ENCODE data around the gene CACFD1. TPM values are rescaled to one million over a fixed set of nuclear protein-coding genes. Genes with fewer than 3 reads are reported as not detected.

CACFD1 gene
- total RNA-seq, 1 donor from 2014 or later, result 9.1 TPM

DNA sequence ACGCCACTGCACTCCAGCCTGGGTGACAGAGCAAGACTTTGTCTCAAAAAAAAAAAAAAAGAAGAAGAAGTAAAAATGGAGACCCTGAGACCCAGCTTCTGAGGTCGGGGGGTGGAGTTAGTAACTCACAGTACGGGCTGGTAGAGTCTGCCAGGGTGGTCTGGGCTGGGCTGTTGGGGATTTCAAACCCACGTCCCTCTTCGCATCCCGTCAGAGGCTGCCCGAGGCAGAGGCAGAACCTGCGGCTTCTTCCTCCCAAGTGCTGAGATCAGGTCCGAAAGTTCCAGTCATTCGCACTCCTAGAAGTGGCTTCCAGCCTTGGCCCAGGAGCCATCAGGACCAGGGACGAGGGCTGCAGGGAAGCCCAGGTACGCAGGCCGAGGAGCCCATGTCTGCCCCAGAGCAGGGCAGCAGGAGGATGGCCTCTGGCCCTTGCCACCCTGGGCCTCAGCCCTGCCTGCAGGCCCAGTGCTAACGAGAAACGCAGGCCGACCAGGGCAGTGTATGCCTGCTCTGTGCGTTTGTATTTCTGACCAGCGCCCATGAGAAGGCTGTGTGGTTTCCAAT, 29.0 kb downstream of the CACFD1 start:
- H3K27me3 ChIP-seq, result no peaks in the 10 kb centered on the region
- DNase-seq (ENCODE audit: extremely low spot score in 2 of 2), result no peak
- no peaks in the 10 kb centered on the region for H3K9me3 ChIP-seq
- no peak overlapping the region for H3K27ac ChIP-seq
- TF ChIP-seq, protein P1, sequence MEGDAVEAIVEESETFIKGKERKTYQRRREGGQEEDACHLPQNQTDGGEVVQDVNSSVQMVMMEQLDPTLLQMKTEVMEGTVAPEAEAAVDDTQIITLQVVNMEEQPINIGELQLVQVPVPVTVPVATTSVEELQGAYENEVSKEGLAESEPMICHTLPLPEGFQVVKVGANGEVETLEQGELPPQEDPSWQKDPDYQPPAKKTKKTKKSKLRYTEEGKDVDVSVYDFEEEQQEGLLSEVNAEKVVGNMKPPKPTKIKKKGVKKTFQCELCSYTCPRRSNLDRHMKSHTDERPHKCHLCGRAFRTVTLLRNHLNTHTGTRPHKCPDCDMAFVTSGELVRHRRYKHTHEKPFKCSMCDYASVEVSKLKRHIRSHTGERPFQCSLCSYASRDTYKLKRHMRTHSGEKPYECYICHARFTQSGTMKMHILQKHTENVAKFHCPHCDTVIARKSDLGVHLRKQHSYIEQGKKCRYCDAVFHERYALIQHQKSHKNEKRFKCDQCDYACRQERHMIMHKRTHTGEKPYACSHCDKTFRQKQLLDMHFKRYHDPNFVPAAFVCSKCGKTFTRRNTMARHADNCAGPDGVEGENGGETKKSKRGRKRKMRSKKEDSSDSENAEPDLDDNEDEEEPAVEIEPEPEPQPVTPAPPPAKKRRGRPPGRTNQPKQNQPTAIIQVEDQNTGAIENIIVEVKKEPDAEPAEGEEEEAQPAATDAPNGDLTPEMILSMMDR (IDR thresholded peaks at IDR 0.05), result no peak
- no peak for TF ChIP-seq POLR2A (IDR thresholded peaks at IDR 0.05)
- H3K36me3 ChIP-seq, result no peaks in the 10 kb centered on the region
- no peak overlapping the region for H3K4me3 ChIP-seq
- intact Hi-C loops (cut with DNase I), result no loop called here
- H3K4me1 ChIP-seq, result peaks cover 11% of the 10 kb centered on the region

DNA sequence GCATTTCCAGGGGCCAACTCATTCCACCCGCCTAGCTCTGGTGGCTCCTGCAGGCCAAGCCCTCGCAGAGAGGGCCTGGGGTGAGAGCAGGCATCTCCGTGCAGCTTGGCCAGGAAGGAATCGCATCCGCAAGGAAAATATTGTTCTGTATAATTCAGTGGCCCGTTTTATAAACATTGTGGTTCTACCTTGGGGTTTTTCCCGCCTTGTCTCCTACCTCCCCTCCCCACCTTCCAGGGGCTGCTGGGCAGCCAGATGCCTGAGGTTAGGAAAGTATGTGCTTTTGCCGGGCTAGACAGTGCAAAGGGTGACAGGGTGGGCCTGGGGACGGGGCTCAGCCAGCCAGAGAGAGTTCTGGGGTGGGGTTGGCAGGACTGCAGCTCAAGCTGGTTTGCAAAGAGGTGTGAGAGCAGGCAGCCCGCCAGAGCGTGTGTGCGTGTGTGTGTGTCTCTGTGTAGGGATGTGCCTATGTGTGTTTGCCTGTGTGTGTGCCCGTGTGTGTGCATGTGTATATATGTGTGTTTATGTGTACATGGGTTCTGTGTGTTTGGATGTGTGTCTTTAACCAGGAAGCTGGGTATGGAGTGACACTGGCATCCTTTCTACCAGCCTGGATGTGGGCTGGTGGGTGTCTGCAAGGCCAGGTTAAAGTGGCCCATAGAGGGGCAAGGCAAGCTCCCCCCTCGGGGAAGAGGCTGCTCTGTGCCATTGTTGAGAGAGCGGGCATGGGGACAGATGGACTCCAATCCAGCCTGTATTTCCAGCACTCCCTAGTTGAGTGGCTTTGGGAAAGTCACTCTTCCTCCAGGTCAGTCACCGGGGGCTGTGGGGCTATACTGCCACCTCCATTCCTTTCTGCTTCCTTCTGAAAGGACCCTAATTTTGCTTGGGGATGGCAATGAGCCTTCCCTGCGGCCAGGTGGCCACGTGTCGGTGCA, 29.7 kb downstream of the CACFD1 start:
- Histone ChIP-seq H3K27me3 (no peaks in the 10 kb centered on the region), H3K36me3 (no peaks in the 10 kb centered on the region), H3K9me3 (no peaks in the 10 kb centered on the region), H3K4me1 (peaks cover 11% of the 10 kb centered on the region), H3K27ac (no peak overlapping the region), H3K4me3 (no peak overlapping the region)
- TF ChIP-seq, protein P1 (IDR thresholded peaks at IDR 0.05), result no peak
- intact Hi-C loops (cut with DNase I), result no loop called here
- DNase-seq (ENCODE audit: extremely low spot score in 2 of 2), result no peak

DNA sequence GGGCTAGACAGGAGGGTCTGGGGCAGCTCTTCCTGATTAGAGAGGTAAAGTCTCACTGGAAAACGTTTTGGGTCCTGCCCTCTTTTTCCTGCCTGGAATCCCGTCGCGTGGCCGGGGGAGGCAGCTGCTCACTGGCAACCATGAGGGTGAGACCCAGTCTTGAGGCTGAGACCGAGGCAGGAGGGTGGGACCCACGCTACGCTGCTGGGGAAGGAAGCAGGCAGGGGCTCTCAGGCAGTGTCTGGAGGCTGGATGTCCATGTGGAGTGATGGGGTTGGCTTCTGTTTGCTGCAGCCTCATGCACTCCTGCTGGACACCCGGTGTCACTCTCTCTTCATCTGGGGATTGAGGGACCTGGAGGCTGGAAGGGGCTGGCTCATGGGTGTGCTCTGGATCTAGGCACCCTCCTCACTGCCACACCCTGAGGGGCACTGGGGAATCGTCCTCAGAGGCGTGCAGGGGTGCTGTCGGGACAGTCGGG, 30.5 kb downstream of the CACFD1 start:
- Histone ChIP-seq H3K4me3 (no peak overlapping the region), H3K9me3 (no peaks in the 10 kb centered on the region), H3K4me1 (peaks cover 11% of the 10 kb centered on the region), H3K27me3 (no peaks in the 10 kb centered on the region), H3K27ac (no peak overlapping the region), H3K36me3 (no peaks in the 10 kb centered on the region)
- no peak for DNase-seq (ENCODE audit: extremely low spot score in 2 of 2)
- intact Hi-C loops (cut with DNase I), result no loop called here
- TF ChIP-seq POLR2AphosphoS5 (IDR thresholded peaks at IDR 0.05; ENCODE audit: insufficient read depth in 1 of 2, low read depth in 1 of 2), result no peak
- TF ChIP-seq POLR2A (IDR thresholded peaks at IDR 0.05), result no peak
- TF ChIP-seq, protein P1 (IDR thresholded peaks at IDR 0.05), result no peak

DNA sequence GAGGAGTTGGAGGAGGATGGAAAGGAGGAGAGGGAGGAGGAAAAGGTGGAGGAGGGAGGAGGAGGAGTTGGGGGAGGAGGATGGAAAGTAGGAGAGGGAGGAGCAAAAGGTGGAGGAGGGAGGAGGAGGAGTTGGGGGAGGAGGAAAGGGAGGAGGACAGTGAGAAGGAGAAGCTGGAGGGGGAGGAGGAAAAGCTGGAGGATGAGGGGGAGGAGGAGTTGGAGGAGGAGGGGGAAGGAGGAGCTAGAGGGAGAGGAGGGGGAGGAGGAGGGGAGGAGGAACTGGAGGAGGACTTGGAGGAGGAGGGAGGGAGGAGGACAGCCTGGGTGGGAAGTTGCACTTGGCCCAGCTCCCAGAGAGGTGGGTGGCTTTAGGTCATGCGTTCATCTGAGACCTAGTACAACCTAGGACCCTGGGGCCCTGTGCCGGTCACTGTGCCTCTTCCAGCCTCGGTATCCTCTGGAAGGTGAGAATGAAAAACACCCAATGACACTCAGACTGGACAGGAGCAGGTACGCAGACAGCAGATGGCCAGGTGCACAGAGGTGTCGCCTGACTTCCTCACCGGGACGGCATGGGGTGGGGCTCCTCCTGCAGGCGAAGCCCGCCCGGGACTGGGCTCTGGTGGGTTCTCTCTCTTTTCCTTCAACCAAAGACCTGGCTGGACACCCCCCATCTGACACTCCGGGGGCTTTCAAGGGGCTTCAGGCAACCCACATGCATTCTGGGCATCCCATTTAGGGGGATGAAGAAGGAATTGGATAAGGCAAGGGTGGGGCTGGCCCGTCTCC, 31.3 kb downstream of the CACFD1 start:
- no peaks in the 10 kb centered on the region for H3K36me3 ChIP-seq
- intact Hi-C loops (cut with DNase I), result no loop called here
- TF ChIP-seq POLR2A (IDR thresholded peaks at IDR 0.05) (no peak), POLR2AphosphoS5 (IDR thresholded peaks at IDR 0.05; ENCODE audit: insufficient read depth in 1 of 2, low read depth in 1 of 2) (no peak)
- TF ChIP-seq, protein P1 (IDR thresholded peaks at IDR 0.05), result no peak
- H3K9me3 ChIP-seq, result no peaks in the 10 kb centered on the region
- H3K27me3 ChIP-seq, result no peaks in the 10 kb centered on the region
- DNase-seq (ENCODE audit: extremely low spot score in 2 of 2), result no peak
- peaks cover 11% of the 10 kb centered on the region for H3K4me1 ChIP-seq
- no peak overlapping the region for H3K4me3 ChIP-seq
- no peak overlapping the region for H3K27ac ChIP-seq

Data from vagina (tissue), 2 donors.